Neural progenitor cell (in vitro differentiated cells): ENCODE measurements around the gene ST8SIA4.

ENCODE experiments used
- EZH2 ChIP-seq: fragments of 200-600 bp; sonication (generic); IDR thresholded peaks from 2 replicates; pipeline ENCODE4 v1.6.1; 2017; ENCODE audit warnings: antibody characterized with exemption, mild to moderate bottlenecking, moderate library complexity
- EZH2phosphoT487 ChIP-seq: fragments of 200-600 bp; sonication (generic); IDR thresholded peaks from 2 replicates; pipeline ENCODE4 v1.6.1; 2017; ENCODE audit warnings: antibody characterized with exemption
- TF ChIP-seq, protein P1 (sequence below): fragments of 200-600 bp; sonication (generic); IDR thresholded peaks from 2 replicates; pipeline ENCODE4 v1.5.1; 2017; ENCODE audit warnings: antibody characterized with exemption, mild to moderate bottlenecking

DNA sequence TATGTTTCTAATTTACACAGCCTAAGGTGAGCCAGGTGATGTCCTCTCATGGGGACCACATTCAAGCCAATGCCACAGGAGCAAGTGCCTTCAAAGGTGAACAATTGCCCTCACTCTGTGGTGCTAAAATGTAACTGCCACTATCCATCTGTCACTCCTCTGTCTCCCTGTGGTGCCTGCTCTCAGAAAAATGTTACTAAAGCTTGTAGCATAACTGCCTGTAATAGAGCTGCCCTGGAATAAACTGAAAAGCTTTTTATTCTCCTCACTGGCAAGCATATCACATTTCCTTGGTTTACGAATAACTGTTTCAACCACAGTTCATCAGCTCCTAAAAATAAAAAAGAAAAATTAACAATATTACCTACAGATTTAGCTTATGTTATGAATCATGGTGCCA, 142.4 kb downstream of the ST8SIA4 start:
- TF ChIP-seq, protein P1, sequence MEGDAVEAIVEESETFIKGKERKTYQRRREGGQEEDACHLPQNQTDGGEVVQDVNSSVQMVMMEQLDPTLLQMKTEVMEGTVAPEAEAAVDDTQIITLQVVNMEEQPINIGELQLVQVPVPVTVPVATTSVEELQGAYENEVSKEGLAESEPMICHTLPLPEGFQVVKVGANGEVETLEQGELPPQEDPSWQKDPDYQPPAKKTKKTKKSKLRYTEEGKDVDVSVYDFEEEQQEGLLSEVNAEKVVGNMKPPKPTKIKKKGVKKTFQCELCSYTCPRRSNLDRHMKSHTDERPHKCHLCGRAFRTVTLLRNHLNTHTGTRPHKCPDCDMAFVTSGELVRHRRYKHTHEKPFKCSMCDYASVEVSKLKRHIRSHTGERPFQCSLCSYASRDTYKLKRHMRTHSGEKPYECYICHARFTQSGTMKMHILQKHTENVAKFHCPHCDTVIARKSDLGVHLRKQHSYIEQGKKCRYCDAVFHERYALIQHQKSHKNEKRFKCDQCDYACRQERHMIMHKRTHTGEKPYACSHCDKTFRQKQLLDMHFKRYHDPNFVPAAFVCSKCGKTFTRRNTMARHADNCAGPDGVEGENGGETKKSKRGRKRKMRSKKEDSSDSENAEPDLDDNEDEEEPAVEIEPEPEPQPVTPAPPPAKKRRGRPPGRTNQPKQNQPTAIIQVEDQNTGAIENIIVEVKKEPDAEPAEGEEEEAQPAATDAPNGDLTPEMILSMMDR: no peak
- TF ChIP-seq EZH2phosphoT487 (no peak), EZH2 (no peak)
